Brain pericyte (primary cell): ENCODE measurements around the gene NDUFAF3.
A peak's percentile ranks its signal among the peaks of the same experiment; 100 is the strongest.

Experiments used
- DNase-seq: peaks from one replicate; pipeline ENCODE4 v3.0.0-alpha.2; 2012; ENCODE audit warnings: low read depth, low spot score

NDUFAF3 gene, protein sequence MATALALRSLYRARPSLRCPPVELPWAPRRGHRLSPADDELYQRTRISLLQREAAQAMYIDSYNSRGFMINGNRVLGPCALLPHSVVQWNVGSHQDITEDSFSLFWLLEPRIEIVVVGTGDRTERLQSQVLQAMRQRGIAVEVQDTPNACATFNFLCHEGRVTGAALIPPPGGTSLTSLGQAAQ

GRCh38 chr3:49021813-49022687, at the start of gene NDUFAF3:
TSS of gene NDUFAF3 (plus strand) at chr3:49022121. CDS start at chr3:49022145, 24 bp downstream.
- peak; percentile 82 for DNase-seq

GRCh38 chr3:48974076-48974864, 47.7 kb upstream of the NDUFAF3 start:
- no peak for DNase-seq

DNA sequence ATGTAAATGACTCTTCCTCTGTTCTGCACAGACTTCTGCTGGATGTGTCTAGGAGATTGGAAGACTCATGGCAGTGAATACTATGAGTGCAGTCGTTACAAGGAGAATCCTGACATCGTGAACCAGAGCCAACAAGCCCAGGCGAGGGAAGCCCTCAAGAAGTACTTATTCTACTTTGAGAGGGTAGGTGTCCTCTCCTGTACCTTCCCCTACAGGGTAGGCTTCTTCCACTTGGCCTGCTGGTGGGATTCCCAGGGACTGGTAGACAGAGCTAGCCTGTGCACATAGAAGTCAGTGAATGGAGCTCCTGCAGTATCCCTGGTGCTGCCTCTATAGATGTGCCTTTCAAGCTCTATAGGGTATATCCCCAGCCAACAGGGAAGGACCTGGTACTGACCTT, 42.5 kb upstream of the NDUFAF3 start:
- no peak for DNase-seq

DNA sequence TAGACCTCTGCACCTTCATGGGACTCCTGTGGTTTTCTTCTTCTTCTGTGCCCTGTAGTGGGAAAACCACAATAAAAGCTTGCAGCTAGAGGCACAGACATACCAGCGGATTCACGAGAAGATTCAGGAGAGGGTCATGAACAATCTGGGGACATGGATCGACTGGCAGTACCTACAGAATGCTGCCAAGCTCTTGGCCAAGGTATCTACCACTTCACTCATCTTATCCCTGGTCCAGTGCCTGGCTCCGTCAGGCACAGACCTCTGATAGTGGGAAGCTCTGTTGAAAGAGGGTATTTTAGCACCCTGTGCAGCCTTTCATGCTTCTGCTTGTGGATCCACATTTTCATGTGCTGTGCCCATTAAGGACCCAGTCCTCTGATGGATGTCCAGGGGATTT, 41.6 kb upstream of the NDUFAF3 start:
- no peak for DNase-seq

GRCh38 chr3:48982016-48982415, 39.9 kb upstream of the NDUFAF3 start:
- DNase-seq: no peak

DNA sequence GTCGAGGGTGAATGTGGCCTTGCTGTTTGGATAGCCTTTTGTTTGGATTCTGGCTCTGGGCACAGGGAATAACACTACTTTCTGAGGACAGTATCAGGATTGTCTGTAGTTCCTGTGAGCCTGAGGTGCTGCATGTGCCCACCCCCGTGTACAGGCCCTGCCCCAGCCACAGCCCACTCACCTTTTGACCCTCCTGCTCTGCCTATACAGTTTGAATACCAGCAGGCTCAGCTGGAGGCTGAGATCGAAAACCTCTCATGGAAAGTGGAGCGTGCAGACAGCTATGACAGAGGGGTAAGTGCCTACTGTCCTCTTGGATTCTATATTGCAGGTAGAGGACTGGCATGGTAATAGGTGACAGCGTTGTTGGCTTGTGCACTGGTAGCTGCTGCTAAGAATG, 39.2 kb upstream of the NDUFAF3 start:
- no peak for DNase-seq

DNA sequence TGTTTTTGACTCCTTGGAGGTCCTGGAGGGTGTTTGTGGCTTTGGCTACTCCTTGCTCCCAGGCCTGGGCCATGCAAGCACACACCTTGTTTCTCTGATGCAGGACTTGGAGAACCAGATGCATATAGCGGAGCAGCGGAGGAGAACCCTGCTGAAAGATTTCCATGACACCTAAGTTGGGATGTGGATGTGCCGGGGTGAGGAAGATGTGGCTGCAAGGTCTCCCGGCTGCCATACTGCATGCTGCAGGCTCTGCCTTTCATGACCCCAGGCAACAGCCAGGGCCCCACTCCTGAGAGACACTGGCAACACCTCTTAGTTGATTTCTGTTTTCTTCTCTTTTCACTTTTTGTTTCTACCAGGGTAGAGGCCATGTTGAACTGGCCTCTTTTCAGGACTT, 38.8 kb upstream of the NDUFAF3 start:
- no peak for DNase-seq

- no peak for DNase-seq
Observed at GRCh38 chr3:48984663-48985062, 37.3 kb upstream of the NDUFAF3 start.

DNA sequence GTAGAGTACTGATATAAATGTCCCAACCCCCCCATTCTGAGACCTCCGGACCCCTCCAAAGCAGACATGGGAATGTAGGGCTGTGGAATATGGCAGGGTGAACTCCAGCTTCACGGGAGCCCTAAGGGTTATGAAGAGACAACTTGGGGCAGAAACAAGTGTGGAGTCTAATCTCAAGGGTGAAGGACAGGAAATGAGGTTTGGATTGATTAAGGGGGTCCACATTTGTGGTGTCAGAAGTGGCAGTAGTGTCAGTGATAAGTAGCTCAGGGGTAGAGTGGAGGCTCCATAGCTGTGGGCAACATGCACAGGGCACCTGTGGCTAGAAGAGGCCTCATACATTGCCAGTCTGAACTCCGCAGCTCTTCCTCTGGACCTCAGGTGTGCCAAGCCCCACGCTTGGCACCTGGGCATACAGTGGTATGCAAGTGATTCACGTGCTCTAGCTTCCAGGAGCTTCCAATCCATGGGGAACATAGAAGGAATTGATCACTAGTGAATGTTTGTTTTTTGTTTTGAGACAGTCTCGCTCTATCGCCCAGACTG, 36.0 kb upstream of the NDUFAF3 start:
- DNase-seq: no peak

- DNase-seq: no peak
Observed at GRCh38 chr3:48989126-48989795, 32.7 kb upstream of the NDUFAF3 start.

GRCh38 chr3:48989796-48990635, 31.9 kb upstream of the NDUFAF3 start, which contains the start of gene P4HTM:
TSS of gene P4HTM (plus strand) at chr3:48990241. CDS start at chr3:48990257, 16 bp downstream.
- peak; percentile 78 for DNase-seq

DNA sequence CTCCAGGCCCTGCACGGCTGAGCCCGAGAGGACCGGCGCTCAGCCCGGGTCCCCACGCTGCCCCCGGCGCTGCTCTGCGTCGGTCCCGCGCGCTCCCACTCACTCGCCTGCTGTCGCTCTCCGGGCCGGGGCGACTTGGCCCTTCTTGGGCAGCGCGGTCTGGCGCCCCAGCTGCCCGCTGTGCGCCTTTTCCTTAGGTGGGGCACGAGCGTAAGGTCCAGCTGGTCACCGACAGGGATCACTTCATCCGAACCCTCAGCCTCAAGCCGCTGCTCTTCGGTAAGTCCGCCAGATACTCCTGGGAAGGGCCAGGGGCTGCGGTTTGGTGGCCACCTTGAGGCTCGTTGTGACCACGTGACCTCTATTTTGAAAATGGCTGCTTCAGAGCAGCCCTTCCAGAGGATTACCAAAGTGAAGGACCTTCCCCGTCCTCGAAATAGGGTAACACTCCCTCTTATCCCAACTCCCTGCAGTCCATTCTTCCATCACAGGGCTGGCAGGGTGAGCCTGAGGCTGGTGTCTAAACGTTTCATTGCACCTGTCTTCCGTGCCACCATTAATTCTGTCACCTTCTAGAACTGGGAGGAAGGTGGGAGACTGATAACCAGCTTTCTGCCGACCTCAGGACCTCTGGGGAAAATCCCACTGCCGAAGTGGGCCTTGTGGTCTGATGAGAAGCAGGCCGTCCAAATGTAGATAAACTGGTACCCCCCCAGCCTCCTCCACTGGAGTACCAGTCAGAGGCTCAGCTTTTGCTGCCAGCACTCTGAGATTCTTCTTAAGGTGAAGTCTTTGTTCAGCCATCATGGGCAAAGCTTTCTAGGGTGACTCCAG, 31.1 kb upstream of the NDUFAF3 start:
- no peak for DNase-seq

- DNase-seq: no peak
Observed at GRCh38 chr3:48991851-48992545, 29.9 kb upstream of the NDUFAF3 start.

GRCh38 chr3:48993834-48994233, 28.1 kb upstream of the NDUFAF3 start:
- no peak for DNase-seq

DNA sequence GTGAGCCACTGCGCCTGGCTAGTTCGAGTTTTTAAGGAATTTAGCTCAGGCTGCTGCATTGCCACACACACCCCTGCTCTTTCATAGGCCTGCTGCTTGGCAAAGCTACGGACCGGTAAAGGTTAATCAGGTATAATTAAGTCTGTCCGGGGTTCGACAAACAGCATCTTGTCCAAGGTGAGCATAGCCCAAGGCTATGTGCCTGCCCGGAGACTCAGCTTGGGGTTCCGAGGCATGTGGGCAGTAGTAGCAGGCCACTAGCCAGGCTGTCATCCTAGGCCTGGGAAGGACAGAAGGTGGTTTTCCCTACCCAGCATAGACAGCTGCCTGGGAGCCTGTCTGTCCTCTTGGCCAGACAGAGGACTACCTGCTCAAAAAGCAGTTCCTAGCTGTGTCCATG, 25.3 kb upstream of the NDUFAF3 start:
- DNase-seq: no peak

GRCh38 chr3:48997102-48997635, 24.8 kb upstream of the NDUFAF3 start:
- DNase-seq: no peak

GRCh38 chr3:48997714-48998637, 23.9 kb upstream of the NDUFAF3 start:
- DNase-seq: no peak
